HG03196 (cell line): Measurements from ENCODE around the gene RHOT2.

Source experiments
- ATAC-seq: cut with Tn5 transposase; IDR thresholded peaks from one replicate; pipeline ENCODE4 v1.9.1; 2021; ENCODE audit not compliant: unreplicated experiment

The RHOT2 gene

GRCh38 chr16:667780-668518, at the start of gene RHOT2:
Gene RHOT2 (plus strand): TSS chr16:668132. CDS start chr16:668200, 68 bp downstream.
- peak; percentile 65 for ATAC-seq

- no peak for ATAC-seq
Measured at GRCh38 chr16:619476-620100, 48.3 kb upstream of the RHOT2 start.

- ATAC-seq, result no peak
Measured at GRCh38 chr16:620700-621525, 47.0 kb upstream of the RHOT2 start.

- ATAC-seq, result no peak
Measured at GRCh38 chr16:621526-622105, 46.3 kb upstream of the RHOT2 start.

- ATAC-seq, result no peak
Measured at GRCh38 chr16:622920-623280, 45.0 kb upstream of the RHOT2 start.

- no peak for ATAC-seq
Measured at GRCh38 chr16:624526-625070, 43.3 kb upstream of the RHOT2 start.

GRCh38 chr16:625117-625976, 42.6 kb upstream of the RHOT2 start:
- no peak for ATAC-seq

- ATAC-seq, result no peak
Measured at GRCh38 chr16:625977-626765, 41.8 kb upstream of the RHOT2 start.

- ATAC-seq, result no peak
Measured at GRCh38 chr16:626787-627453, 41.0 kb upstream of the RHOT2 start.

- ATAC-seq, result no peak
Measured at GRCh38 chr16:627454-628239, 40.3 kb upstream of the RHOT2 start.

- no peak for ATAC-seq
Measured at GRCh38 chr16:628321-629061, 39.4 kb upstream of the RHOT2 start.

- no peak for ATAC-seq
Measured at GRCh38 chr16:629185-629832, 38.6 kb upstream of the RHOT2 start.

GRCh38 chr16:629833-630248, 38.1 kb upstream of the RHOT2 start:
- no peak for ATAC-seq

GRCh38 chr16:630249-630814, 37.6 kb upstream of the RHOT2 start:
- ATAC-seq, result no peak

GRCh38 chr16:630815-631405, 37.0 kb upstream of the RHOT2 start, which contains the start of gene WFIKKN1:
Gene WFIKKN1 (plus strand): TSS chr16:630985. CDS start chr16:631254, 269 bp downstream.
- no peak for ATAC-seq

- no peak for ATAC-seq
Measured at GRCh38 chr16:631808-632358, 36.0 kb upstream of the RHOT2 start.
